22Rv1 (cell line): ENCODE measurements around the gene F10.
"Not testable (repeated sequence)": the region's sequence is repeated elsewhere in the genome, so short reads cannot be mapped to it uniquely, and the experiment has no call there.

ENCODE experiments used
- H3K27ac ChIP-seq: fragments of 450-650 bp; 2 replicates; pipeline ENCODE4 v1.5.1; 2017
- ZFX ChIP-seq: fragments of 450-650 bp; IDR thresholded peaks from 2 replicates; pipeline ENCODE4 v1.6.1; 2017; ENCODE audit warnings: antibody characterized with exemption, borderline replicate concordance
- TF ChIP-seq, protein P1 (sequence below): fragments of 450-650 bp; IDR thresholded peaks from 2 replicates; pipeline ENCODE4 v1.5.1; 2017; ENCODE audit warnings: mild to moderate bottlenecking

Gene F10

DNA sequence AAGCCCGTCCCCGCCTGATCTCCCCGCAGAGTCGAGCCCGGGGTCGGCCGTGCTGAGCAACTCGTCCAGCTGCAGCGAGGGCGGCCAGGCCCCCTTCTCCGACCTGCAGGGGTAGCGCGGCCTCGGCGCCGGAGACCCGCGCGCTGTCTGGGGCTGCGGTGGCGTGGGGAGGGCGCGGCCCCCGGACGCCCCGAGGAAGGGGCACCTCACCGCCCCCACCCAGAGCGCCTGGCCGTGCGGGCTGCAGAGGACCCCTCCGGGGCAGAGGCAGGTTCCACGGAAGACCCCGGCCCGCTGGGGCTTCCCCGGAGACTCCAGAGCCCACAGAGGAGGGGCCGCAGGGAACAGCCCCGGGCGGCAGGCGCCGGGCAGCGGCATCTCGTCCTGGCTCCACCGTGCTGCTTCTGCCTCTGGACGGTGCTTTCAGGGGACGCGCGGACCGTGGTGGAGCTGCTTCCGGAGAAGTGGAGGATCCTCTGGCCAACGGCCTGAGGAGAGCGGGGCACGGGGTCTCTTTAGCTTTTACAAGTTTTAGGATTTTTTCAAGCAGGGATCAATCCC, 25.8 kb upstream of the F10 start:
- H3K27ac ChIP-seq, result no peak overlapping the region

DNA sequence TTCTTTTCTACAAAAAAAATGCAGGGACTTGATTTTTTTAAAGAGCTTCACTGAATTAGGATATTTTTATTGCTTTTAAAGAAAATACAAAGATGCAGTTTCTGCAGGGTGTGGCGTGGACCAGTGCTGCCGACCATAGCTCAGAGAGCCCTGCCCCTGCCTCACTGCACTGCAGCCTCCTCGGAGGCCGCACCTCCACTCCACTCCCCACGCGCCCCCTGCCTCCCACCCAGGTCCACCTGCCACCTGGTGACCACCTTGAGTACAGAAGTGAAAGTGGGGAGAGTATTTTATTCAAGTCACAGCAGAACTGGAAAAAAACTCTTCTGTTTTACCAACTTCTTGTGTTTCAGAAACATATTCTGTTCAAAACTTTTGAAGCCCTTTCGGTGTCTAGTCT, 24.9 kb upstream of the F10 start:
- TF ChIP-seq, protein P1, sequence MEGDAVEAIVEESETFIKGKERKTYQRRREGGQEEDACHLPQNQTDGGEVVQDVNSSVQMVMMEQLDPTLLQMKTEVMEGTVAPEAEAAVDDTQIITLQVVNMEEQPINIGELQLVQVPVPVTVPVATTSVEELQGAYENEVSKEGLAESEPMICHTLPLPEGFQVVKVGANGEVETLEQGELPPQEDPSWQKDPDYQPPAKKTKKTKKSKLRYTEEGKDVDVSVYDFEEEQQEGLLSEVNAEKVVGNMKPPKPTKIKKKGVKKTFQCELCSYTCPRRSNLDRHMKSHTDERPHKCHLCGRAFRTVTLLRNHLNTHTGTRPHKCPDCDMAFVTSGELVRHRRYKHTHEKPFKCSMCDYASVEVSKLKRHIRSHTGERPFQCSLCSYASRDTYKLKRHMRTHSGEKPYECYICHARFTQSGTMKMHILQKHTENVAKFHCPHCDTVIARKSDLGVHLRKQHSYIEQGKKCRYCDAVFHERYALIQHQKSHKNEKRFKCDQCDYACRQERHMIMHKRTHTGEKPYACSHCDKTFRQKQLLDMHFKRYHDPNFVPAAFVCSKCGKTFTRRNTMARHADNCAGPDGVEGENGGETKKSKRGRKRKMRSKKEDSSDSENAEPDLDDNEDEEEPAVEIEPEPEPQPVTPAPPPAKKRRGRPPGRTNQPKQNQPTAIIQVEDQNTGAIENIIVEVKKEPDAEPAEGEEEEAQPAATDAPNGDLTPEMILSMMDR, result no peak
- no peak for TF ChIP-seq ZFX
- no peak overlapping the region for H3K27ac ChIP-seq

More for the DNA sequence above, 25.8 kb upstream of the F10 start:
- TF ChIP-seq ZFX, result no peak
- TF ChIP-seq, protein P1, result no peak

DNA sequence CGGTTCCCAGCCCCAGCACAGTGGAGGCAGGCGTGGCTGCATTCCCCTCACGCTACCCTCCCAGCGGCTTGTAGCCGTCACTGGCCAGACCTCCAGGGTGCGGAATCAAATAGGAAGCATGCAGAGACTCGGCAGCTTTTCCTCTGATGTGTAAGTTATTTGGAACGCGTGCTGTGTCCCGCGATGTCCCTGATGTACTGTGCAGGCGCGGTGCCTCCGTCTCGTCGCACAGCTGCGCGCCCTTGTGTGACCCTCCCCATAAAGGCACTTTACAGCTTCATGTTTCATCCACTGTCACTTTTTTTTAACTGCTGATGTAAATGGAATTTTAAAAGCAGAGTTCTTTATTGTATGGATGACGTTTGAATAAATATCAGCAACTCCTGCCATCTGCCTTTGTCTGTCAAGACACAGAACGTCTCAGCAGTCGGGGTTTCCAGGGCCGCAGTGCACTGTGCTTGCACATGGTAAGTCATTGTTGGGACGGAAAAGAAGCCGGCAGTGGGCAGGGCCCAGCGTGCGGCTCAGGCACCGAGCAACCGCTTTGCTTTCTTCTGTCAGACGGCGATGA, 24.4 kb upstream of the F10 start:
- no peak for TF ChIP-seq ZFX
- TF ChIP-seq, protein P1, result no peak
- H3K27ac ChIP-seq, result no peak overlapping the region

GRCh38 chr13:113099142-113099541, 23.5 kb upstream of the F10 start:
- no peak overlapping the region for H3K27ac ChIP-seq
- TF ChIP-seq, protein P1, result no peak
- no peak for TF ChIP-seq ZFX

DNA sequence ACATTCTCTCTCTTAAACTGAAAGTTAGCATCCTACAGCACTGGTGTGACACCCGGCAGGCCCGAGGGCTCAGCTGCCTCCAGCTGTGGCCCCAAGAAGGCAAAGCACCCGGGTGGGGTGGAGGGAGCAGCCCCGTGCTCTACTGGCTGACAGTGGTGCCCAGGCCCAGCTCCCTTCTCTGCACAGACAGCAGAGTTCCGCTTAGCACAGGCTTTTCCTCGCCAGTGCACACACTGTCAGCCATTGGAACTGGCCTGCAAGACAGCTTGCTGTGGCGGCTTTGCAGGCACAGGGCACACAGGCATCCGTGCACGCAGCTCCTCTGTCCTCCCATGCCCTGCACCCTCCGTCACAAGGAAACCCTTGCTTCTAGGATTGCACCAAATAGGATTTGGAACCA, 20.3 kb upstream of the F10 start:
- not testable (repeated sequence) for H3K27ac ChIP-seq

DNA sequence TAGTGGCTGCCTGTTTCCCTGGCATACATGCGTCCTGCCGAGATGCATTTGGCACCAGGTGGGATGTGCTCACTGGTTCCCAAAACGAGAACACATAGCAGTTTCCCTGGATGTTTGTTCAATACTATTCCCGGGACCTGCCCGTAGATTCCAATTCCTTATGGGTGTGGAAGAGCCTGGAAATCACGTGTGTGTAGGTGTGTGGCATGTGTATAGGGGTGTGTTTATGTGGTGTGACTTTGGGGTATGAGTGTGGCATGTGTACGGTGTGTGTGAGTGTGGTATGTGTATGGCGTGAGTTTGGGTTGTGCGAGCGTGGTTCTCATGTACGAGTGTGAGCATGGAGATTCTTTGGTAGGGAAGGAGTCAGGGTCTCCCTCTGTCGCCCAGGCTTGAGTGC, 19.9 kb upstream of the F10 start:
- TF ChIP-seq, protein P1, result no peak
- TF ChIP-seq ZFX, result no peak
- H3K27ac ChIP-seq, result no peak overlapping the region

DNA sequence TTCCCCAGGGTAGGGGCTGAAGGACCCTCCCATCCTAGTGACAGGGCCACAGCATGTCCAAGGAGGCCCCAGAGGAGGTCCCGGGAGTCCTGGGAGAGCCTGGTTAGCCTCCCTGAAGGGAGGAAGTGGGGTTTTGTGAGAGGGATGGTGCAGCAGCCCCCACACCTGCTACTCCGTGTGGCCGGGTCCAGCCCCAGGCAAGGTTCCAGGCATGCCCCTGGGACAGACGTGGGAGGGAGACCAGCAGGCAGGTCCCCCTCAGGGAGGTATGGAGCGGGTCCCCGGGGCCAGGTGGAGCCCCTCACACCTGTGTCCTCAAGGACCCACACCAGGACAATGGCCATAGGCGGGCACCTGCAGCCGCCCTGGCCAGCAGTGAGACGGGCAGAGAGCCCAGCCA, 19.0 kb upstream of the F10 start:
- no peak overlapping the region for H3K27ac ChIP-seq
- no peak for TF ChIP-seq ZFX
- TF ChIP-seq, protein P1, result no peak
